Immature natural killer cell (primary cell): ENCODE results near the gene RFT1. TPM values are rescaled to one million over a fixed set of nuclear protein-coding genes. Genes with fewer than 3 reads are reported as not detected.

Experiments
- DNase-seq, 3 donors: peaks; one replicate each; pipeline ENCODE4 v3.0.0; 2022; ENCODE audit warnings: mixed read lengths in 1 of 3
- H3K27ac Mint-ChIP-seq, 6 donors: one replicate each; pipeline ENCODE4 v1.8.0; 2020; ENCODE audit warnings: mixed read lengths in 6 of 6, mild to moderate bottlenecking in 5 of 6, inconsistent platforms in 4 of 6, moderate library complexity in 3 of 6
- H3K27me3 Mint-ChIP-seq, 3 donors: one replicate each; pipeline ENCODE4 v1.8.0; 2020 to 2021; ENCODE audit warnings: low read depth in 3 of 3, mild to moderate bottlenecking in 3 of 3, mixed read lengths in 3 of 3, moderate library complexity in 3 of 3, inconsistent platforms in 1 of 3
- H3K36me3 Mint-ChIP-seq, 3 donors: one replicate each; pipeline ENCODE4 v1.8.0; 2020; ENCODE audit warnings: mixed read lengths in 3 of 3, inconsistent platforms in 2 of 3, mild to moderate bottlenecking in 2 of 3
- H3K4me1 Mint-ChIP-seq, 2 donors: one replicate each; pipeline ENCODE4 v1.8.0; 2020; ENCODE audit warnings: inconsistent platforms in 2 of 2, mild to moderate bottlenecking in 2 of 2, mixed read lengths in 2 of 2, moderate library complexity in 1 of 2
- H3K4me3 Mint-ChIP-seq, 5 donors: one replicate each; pipeline ENCODE4 v1.8.0; 2020; ENCODE audit warnings: mild to moderate bottlenecking in 5 of 5, mixed read lengths in 5 of 5, inconsistent platforms in 3 of 5, moderate library complexity in 3 of 5
- H3K9me3 Mint-ChIP-seq, 6 donors: one replicate each; pipeline ENCODE4 v1.8.0; 2020; ENCODE audit warnings: mild to moderate bottlenecking in 6 of 6, mixed read lengths in 6 of 6, inconsistent platforms in 4 of 6, moderate library complexity in 3 of 6
- polyA plus RNA-seq, 3 donors: library from polyadenylated mRNA; unstranded; fragments of 300-500 nt; fragmentation: Illumina TruSeq; gene quantifications; one replicate each; pipeline ENCODE4 v1.2.3, GENCODE V29; 2021

Gene RFT1
- polyA plus RNA-seq, 3 donors from 2014 or later, result 14.2 to 29.2 (median 21.7) TPM

DNA sequence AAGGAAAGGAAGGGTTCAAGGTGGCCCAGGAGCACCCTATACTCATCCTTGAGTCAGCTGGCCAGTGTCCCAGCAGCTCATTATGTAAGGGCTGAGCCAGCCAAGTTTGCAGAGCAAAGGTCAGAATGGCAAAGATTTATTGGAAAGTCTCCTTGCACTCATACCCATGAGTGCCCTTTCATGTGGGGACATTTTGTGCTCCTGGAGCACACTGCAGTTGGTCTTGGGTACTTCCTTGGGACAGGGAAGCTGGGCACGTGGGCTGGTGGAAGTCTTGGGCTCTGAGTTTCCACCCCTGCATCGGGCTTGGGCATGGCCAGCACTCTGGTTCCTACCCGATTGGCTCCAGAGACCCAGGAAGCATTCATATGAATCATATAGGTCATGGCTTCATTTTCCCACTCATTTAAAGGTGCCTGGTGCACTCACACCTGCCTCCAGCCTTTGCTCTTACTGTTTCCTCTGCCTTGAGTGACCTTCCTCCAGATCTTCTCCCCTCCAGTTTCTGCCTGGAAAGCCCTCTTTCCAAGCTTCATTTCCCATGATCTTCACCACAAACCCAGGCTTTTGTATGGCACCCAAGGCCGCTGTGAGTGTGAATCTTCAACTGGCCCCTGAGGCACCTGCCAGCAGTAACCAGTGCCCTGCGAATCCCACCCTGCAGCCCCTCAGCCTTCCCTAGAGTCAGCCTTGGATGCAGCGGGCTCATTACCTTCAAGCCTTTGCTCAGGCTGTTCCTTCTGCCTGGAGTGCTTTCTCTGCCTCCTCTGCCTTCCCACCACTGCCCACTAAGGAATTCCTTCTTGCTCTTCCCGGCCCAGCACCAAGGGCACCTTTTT lies 20.2 kb upstream of the RFT1 start:
- no peaks in the 10 kb centered on the region for H3K4me1 Mint-ChIP-seq
- peaks cover under 1 to 3% (median 1%) of the 10 kb centered on the region in 3 donors for H3K27me3 Mint-ChIP-seq
- no peak overlapping the region for H3K4me3 Mint-ChIP-seq
- H3K9me3 Mint-ChIP-seq, result no peaks in the 10 kb centered on the region
- H3K27ac Mint-ChIP-seq, result no peak overlapping the region
- DNase-seq, result no peak
- peaks cover 0 to 6% (median 0%) of the 10 kb centered on the region in 3 donors for H3K36me3 Mint-ChIP-seq

DNA sequence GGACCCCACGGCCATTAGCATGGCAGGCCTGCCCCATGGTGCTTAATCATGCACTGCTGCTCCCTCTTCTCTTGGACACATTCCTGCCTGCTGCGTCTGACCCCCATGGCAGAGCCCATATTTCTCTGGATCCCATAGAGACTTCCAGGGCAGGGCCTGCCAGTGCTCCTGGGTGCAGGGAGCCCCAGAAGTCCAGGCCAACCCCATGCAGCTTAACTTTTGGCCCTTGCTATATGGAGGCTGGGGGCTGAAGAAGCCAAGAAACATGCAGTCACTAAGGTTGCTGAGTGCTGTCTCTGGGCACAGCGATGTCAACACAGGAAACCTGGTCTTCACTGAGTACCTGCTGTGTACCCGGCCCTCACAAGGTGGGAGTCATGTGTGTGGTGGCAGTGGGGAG lies 19.5 kb upstream of the RFT1 start:
- H3K4me1 Mint-ChIP-seq, result no peaks in the 10 kb centered on the region
- H3K27me3 Mint-ChIP-seq, result peaks cover 0 to 2% (median 1%) of the 10 kb centered on the region in 3 donors
- no peak overlapping the region for H3K4me3 Mint-ChIP-seq
- no peaks in the 10 kb centered on the region for H3K9me3 Mint-ChIP-seq
- peak overlapping the region in 1 of 6 donors; percentile 7 for H3K27ac Mint-ChIP-seq
- no peak for DNase-seq
- H3K36me3 Mint-ChIP-seq, result peaks cover 0 to 6% (median 0%) of the 10 kb centered on the region in 3 donors

DNA sequence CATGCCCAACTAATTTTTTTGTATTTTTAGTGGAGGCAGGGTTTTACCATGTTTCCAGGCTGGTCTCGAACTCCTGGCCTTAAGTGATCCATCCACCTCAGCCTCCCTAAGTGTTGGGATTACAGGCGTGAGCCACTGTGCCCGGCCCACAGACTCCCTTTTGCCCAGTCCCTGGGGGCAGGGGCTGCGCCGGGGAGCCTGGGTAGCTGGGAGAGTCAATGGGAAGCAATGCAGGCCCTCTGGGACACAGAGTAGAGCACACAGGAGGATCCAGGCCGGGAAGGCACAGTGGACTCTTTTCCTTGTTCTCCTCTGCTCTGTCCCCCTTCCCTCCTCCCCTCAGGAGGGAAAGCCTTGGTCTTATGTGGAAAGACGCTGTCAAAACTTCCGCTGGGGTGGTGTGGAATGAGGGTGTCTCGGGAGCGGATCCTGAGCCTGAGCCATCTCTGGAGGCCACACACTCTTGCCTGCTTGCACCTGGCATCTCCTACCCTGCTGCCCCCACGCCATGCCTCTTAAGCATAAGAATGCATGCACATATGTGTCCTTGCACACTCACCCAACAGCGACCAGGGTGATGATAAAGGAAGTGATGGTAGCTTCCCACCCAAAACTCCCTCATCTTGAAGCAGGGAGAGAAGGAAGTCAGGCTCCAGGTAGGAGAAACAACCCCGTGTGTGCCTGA lies 18.9 kb upstream of the RFT1 start:
- DNase-seq, result no peak
- no peak overlapping the region for H3K4me3 Mint-ChIP-seq
- H3K9me3 Mint-ChIP-seq, result no peaks in the 10 kb centered on the region
- peaks cover 0 to 2% (median 1%) of the 10 kb centered on the region in 3 donors for H3K27me3 Mint-ChIP-seq
- peaks cover 0 to 6% (median 0%) of the 10 kb centered on the region in 3 donors for H3K36me3 Mint-ChIP-seq
- no peaks in the 10 kb centered on the region for H3K4me1 Mint-ChIP-seq
- no peak overlapping the region for H3K27ac Mint-ChIP-seq

DNA sequence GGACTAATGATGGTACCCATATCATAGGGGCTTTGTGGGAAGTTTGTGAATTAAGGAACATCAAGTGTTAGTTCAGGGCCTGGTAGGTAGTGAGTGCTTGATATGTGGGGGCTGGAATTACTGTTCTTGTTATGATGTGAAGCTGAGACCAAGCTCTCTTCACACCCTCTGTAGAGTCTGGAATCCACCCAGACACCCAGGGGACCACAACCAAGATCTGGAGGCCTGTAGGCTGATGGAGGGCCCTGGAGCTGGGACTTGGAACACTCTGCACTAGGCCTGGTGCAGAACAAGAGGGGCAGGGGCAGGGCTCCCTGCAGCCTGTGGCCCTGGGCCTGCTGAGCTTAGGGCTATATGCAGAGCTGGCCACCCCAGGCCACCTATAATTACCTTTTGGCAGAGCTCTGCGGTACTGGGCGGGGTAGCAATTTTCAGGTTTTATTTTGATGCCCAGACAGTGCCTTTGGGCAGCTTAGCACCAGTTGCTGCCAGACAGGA lies 17.7 kb upstream of the RFT1 start:
- Mint-ChIP-seq H3K27ac (no peak overlapping the region), H3K36me3 (no peaks in the 10 kb centered on the region), H3K27me3 (no peaks in the 10 kb centered on the region), H3K4me3 (no peak overlapping the region), H3K9me3 (no peaks in the 10 kb centered on the region), H3K4me1 (no peaks in the 10 kb centered on the region)
- no peak for DNase-seq

DNA sequence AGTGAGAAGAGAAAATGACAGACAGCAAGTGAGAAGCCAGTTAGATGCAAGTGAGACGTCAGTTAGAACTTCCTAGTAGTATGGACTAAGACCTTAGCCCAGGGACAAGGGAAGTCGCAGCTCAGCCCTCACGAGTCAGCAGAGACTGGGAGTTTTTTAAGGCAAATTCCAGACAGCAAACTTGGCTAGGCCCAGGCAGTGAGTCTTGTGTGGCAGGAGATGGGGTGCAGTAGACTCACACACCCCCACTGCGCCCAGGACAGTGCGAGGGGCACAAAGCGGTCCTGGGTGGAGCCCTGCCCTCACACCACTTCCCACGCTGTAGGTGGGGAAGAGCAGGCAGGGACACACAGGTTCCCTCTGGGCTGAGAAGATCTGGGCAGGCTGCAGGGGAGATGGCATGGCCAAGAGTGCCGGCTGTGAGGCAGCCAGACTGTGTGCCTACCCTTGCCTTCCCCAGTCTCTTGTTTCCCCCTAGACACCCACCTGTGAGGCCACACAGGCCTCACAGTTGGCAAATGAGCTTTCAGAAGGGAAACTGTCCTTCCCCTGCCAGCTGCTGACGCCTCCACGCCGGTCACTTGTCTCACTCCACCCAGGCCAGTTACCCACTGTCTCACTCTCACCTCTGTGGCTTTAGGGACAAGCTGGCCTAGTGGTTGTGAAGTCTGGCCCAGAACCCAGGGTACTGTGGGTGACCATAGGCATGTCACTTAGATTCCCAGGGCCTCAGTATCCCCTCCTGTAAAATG lies 17.1 kb upstream of the RFT1 start:
- Mint-ChIP-seq H3K4me1 (no peaks in the 10 kb centered on the region), H3K36me3 (no peaks in the 10 kb centered on the region), H3K9me3 (no peaks in the 10 kb centered on the region), H3K4me3 (no peak overlapping the region), H3K27me3 (no peaks in the 10 kb centered on the region), H3K27ac (no peak overlapping the region)
- DNase-seq, result no peak

DNA sequence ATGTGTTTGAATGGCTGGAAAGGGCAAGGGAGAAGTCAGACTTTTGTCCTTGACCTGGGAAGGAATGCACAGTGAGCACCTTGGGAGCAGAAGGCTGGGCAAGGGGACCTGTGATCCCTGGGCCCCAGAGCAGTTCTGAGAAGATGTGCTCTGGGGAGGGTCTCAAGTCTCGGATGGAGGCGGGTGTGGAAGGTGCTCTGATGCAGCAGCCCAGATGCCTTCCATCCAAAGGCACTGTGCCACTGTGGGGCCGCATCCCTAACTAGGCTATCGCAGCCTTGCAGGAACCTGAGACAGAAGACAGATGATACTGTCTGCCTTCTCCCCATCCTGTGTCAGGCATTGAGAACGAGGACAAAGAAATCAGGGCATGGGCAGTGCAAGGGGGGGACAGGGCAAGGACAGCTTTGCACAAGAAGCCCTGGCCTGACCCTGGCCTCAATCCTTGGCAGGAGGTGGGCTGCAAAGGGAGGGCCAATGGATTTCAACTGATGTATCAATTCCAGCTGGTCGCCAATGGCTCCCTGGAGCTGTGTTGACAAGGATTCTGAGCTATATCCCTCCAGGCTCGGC lies 16.2 kb upstream of the RFT1 start:
- Mint-ChIP-seq H3K27me3 (no peaks in the 10 kb centered on the region), H3K27ac (no peak overlapping the region), H3K9me3 (no peaks in the 10 kb centered on the region), H3K4me3 (no peak overlapping the region), H3K36me3 (no peaks in the 10 kb centered on the region), H3K4me1 (no peaks in the 10 kb centered on the region)
- no peak for DNase-seq

DNA sequence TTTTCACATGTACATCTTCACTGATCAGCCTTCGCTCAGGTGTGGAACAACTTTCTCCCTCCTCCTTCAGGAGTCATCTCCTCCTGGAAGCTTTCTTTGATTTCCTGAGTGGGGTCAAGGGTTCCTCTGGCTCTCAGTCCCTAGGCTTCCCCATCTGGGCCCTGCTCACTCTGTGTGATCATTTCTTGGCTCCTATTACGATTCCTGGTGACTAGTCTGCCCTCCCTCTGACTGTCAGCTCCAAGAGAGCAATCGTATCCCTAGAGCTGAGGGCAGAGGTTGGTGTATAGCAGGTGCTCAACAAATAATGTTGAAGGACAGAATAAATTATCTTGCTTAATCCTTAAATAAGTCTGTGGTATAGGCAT lies 15.5 kb upstream of the RFT1 start:
- Mint-ChIP-seq H3K9me3 (no peaks in the 10 kb centered on the region), H3K27me3 (no peaks in the 10 kb centered on the region), H3K4me1 (no peaks in the 10 kb centered on the region), H3K27ac (no peak overlapping the region), H3K4me3 (no peak overlapping the region), H3K36me3 (no peaks in the 10 kb centered on the region)
- no peak for DNase-seq

DNA sequence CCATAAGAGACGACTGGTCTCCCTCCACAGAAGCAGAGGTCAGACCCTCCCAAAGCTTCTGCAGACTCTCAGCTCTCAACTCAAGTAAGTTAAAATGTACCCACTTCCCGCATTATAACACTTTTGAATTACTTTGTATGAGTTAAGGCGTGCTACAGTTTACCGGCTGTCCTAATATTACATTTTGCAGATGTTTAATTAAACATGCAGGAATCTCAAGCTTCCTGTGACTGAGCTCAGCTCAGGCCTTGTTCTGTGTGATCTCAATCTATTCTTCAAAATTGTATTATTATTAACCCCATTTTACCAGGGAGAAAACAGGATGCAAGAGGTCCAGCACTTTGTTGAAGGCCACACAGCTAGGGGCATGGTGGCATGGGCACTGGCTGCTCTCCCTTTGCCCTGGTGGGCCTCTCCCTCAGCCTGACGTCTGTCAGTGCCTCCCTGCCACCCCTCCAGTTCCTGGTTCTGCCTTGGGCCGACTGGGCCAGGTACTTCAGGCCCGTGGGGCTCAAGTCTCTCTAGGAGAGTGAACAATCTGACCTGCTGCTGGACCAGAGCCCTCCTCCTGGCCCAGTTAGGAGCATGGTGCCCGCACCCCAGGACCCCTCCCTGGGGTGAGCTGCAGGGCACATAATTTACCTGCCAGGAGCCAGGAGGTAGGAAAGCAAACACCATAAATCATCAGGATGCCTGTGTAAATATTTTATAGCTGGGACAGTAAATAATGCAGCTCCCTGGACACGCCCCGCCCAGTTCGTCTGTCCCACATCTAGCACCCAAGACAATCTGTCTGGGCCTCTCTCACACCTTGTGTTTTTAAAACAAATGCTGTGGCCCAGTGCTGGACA lies 14.9 kb upstream of the RFT1 start:
- no peaks in the 10 kb centered on the region for H3K36me3 Mint-ChIP-seq
- no peak for DNase-seq
- H3K4me1 Mint-ChIP-seq, result no peaks in the 10 kb centered on the region
- no peak overlapping the region for H3K4me3 Mint-ChIP-seq
- no peaks in the 10 kb centered on the region for H3K9me3 Mint-ChIP-seq
- no peak overlapping the region for H3K27ac Mint-ChIP-seq
- peaks cover 0 to under 1% (median 0%) of the 10 kb centered on the region in 3 donors for H3K27me3 Mint-ChIP-seq

DNA sequence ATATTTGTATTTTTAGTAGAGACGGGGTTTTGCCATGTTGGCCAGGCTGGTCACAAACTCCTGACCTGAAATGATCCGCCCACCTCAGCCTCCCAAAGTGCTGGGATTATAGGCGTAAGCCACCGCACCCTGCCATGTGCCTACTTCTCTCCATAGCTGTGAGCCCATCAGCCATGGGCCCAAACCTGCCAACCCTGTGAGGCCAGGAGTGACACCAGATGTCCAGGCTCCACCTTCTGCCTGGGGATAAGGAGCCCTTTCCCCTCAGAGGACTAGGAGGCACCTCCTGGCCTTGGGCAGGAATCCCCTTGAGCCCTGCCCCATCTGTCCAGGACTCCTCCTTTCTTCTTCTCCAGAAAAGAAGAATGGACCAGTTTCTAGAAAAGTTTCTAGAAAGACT lies 14.2 kb upstream of the RFT1 start:
- H3K27me3 Mint-ChIP-seq, result peaks cover 0 to 2% (median 0%) of the 10 kb centered on the region in 3 donors
- no peaks in the 10 kb centered on the region for H3K36me3 Mint-ChIP-seq
- no peaks in the 10 kb centered on the region for H3K4me1 Mint-ChIP-seq
- H3K27ac Mint-ChIP-seq, result no peak overlapping the region
- DNase-seq, result no peak
- H3K9me3 Mint-ChIP-seq, result no peaks in the 10 kb centered on the region
- H3K4me3 Mint-ChIP-seq, result no peak overlapping the region

DNA sequence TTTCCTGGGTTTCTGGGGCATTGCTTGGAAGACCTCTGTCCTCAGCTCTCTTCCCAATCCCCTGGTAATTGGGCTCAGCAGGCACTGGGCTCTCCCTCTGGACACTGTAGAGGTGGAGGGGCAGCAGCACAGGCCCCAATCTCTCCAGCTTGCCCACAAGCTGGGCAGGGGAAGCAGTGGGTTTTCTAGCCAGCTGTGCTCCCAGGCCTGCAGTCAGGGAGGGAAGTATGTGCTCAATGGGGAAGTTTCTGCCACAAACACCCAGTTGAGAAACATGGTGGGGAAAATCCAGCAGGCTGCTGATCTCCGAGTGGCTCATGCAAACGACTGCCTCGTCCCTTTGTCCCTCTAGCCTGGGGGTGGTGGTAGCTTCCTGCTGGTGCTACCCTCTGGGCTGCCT lies 12.8 kb upstream of the RFT1 start:
- DNase-seq, result no peak
- Mint-ChIP-seq H3K27me3 (peaks cover 0 to 2% (median 0%) of the 10 kb centered on the region in 3 donors), H3K4me1 (no peaks in the 10 kb centered on the region), H3K9me3 (no peaks in the 10 kb centered on the region), H3K27ac (no peak overlapping the region), H3K4me3 (no peak overlapping the region), H3K36me3 (no peaks in the 10 kb centered on the region)

DNA sequence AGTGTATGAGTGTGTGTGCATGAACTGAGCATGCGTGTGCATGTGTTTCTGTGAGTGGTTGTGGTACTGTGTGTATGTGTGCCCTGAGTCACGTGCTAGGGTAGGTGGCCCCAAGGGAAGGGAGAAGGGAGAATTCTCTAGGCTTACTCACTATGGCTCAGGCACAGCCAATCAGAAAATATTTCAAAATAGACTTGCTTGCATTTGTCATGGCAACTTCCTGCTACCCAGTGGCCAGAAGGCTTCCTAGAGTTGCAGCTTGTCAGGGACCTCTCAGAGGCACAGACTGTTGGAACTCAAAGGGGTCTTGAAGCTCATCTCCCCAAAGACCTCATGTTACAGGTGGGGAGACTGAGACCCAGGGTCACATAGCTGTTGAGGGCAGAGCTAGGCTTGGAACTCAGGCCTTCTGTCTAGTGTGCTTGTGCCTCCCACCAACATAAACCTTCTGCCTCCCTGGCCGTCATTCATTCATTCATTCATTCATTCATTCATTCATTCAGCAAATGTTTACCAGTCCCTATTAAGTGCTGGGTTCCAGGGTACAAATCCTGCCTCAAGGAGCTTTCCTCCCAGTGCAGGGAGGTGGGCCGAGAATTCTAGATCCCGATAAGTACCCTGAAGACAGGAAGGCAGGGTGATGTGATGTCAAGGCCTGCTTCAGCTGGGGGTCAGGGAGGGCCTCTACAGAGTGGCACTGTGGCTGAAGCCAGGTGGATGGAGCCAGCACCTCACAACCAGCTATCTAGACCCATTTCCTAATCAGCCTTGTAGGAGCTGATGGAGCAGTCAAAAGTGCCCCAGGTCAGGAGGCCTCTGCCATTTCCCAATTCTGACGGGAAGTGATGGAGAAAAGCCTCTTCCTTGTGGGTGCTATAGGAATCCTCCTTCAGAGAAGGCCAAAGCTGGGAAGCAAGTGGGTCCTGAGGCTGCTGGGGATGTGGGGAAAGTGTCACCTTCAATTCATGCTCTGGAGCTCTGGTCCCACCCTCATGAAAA lies 10.9 kb upstream of the RFT1 start:
- no peaks in the 10 kb centered on the region for H3K9me3 Mint-ChIP-seq
- no peaks in the 10 kb centered on the region for H3K4me1 Mint-ChIP-seq
- peaks cover 0 to 2% (median 0%) of the 10 kb centered on the region in 3 donors for H3K27me3 Mint-ChIP-seq
- no peaks in the 10 kb centered on the region for H3K36me3 Mint-ChIP-seq
- H3K27ac Mint-ChIP-seq, result no peak overlapping the region
- no peak overlapping the region for H3K4me3 Mint-ChIP-seq
- DNase-seq, result no peak
